MCF 10A (cell line): ENCODE data around the gene KRT37. TPM values are rescaled to one million over a fixed set of nuclear protein-coding genes. Genes with fewer than 3 reads are reported as not detected.

Experiments used
- Bru-seq: library from RNA; stranded (reverse); fragments of 400-500 nt; gene quantifications from one replicate; lab custom pipeline; 2021; lab: Mats Ljungman, UMichigan
- BruChase-seq, 2 experiments: library from RNA; stranded (reverse); fragments of 400-500 nt; gene quantifications; one replicate each; lab custom pipeline; 2021; lab: Mats Ljungman, UMichigan
- BruUV-seq: library from RNA; stranded (reverse); fragments of 400-500 nt; replicated peaks from 2 replicates; lab custom pipeline; 2021; lab: Mats Ljungman, UMichigan
- CTCF ChIA-PET: fragments of 300-600 bp; sonication (Branson Sonifier 250); formaldehyde crosslinking; extraction: SDS; loops from one replicate; lab custom pipeline; 2021; ENCODE audit warnings: antibody characterized with exemption, inconsistent platforms; lab: Yijun Ruan, JAX
- POLR2A ChIA-PET: fragments of 300-600, 350-650 bp; sonication (Branson Sonifier 250); formaldehyde crosslinking; extraction: SDS; loops from one replicate; lab custom pipeline; 2020; ENCODE audit warnings: antibody characterized with exemption, inconsistent platforms; lab: Yijun Ruan, JAX
- DNase-seq: peaks from one replicate; pipeline ENCODE4 v3.0.0-alpha.2; 2018; ENCODE audit not compliant: unreplicated experiment
- H3K27ac Mint-ChIP-seq: one replicate; pipeline ENCODE4 v1.8.0; 2022; ENCODE audit warnings: mild to moderate bottlenecking, low read depth, mixed read lengths; ENCODE audit not compliant: unreplicated experiment
- H3K27me3 Mint-ChIP-seq: one replicate; pipeline ENCODE4 v1.8.0; 2022; ENCODE audit warnings: mixed read lengths; ENCODE audit not compliant: insufficient read depth, unreplicated experiment
- H3K36me3 Mint-ChIP-seq: one replicate; pipeline ENCODE4 v1.8.0; 2022; ENCODE audit warnings: mild to moderate bottlenecking, moderate library complexity, mixed read lengths; ENCODE audit not compliant: insufficient read depth, unreplicated experiment
- H3K4me1 Mint-ChIP-seq: one replicate; pipeline ENCODE4 v1.8.0; 2022; ENCODE audit warnings: mixed read lengths; ENCODE audit not compliant: insufficient read depth, unreplicated experiment
- H3K4me3 Mint-ChIP-seq: one replicate; pipeline ENCODE4 v1.8.0; 2022; ENCODE audit warnings: mild to moderate bottlenecking, moderate library complexity, mixed read lengths; ENCODE audit not compliant: unreplicated experiment
- H3K9me3 Mint-ChIP-seq: one replicate; pipeline ENCODE4 v1.8.0; 2022; ENCODE audit warnings: mixed read lengths; ENCODE audit not compliant: unreplicated experiment
- CTCF ChIP-seq: fragments of 200-600 bp; IDR thresholded peaks from one replicate; pipeline ENCODE4 v1.8.0; 2022; ENCODE audit warnings: antibody characterized with exemption, mild to moderate bottlenecking; ENCODE audit not compliant: unreplicated experiment
- intact Hi-C: fragments of 100-400 bp; cut with micrococcal nuclease; formaldehyde crosslinking; loops from 2 replicates; pipeline ENCODE4 v1.14.1; 2022
- long read RNA-seq: library from polyadenylated mRNA; stranded (forward); transcript quantifications from one replicate; pipeline ENCODE4 v2.0.0, GENCODE V29; 2022
- total RNA-seq: library from RNA; stranded (reverse); gene quantifications from 2 replicates; pipeline ENCODE4 v1.2.3, GENCODE V29; 2022

The KRT37 gene
- total RNA-seq (not detected in 2 replicates), Bru-seq, nascent RNA (not detected), BruChase-seq, experiment 1, labeled RNA remaining after a 6-hour chase (percentile 13 among the genes with signal in this experiment), BruChase-seq, experiment 2, labeled RNA remaining after a 2-hour chase (not detected)
- long read RNA-seq: 0 reads

GRCh38 chr17:41424111-41424635 is at the start of gene KRT37:
Gene KRT37 (minus strand): TSS chr17:41424585. CDS start chr17:41424523, 62 bp downstream.
- Mint-ChIP-seq H3K27ac (no peak within 1 kb of the TSS), H3K36me3 (no peaks in the 10 kb centered on the region), H3K4me3 (no peak within 1 kb of the TSS), H3K27me3 (no peaks in the 10 kb centered on the region), H3K4me1 (peaks cover 22% of the 10 kb centered on the region), H3K9me3 (no peaks in the 10 kb centered on the region)
- intact Hi-C loops: no loop called here
- POLR2A ChIA-PET: no interaction called here
- no TSS peak for BruUV-seq
- no peak for TF ChIP-seq CTCF
- DNase-seq: no peak
- CTCF ChIA-PET: interaction anchor here (0.6 kb wide), 2 partner anchors 100 to 824 kb away, joined by 3 read pairs; no protein-coding TSS in a partner anchor

- no peak for DNase-seq
- Mint-ChIP-seq H3K27ac (no peak overlapping the region), H3K27me3 (peaks cover 24% of the 10 kb centered on the region), H3K4me3 (no peak overlapping the region), H3K4me1 (peaks cover 9% of the 10 kb centered on the region), H3K36me3 (no peaks in the 10 kb centered on the region), H3K9me3 (no peaks in the 10 kb centered on the region)
- intact Hi-C loops: no loop called here
- POLR2A ChIA-PET: interaction anchor here (1.2 kb wide), 1 partner anchor 12 kb away, joined by 3 read pairs; no protein-coding TSS in a partner anchor
- no peak for TF ChIP-seq CTCF
- CTCF ChIA-PET: interaction anchor here (0.6 to 0.7 kb wide), 2 partner anchors 15 to 28 kb away, joined by 3 to 4 read pairs; no protein-coding TSS in a partner anchor
- BruUV-seq: no TSS peak
These were observed 44.0 kb upstream of the KRT37 start for GRCh38 chr17:41468346-41468745.

- Mint-ChIP-seq H3K4me1 (peaks cover 9% of the 10 kb centered on the region), H3K9me3 (no peaks in the 10 kb centered on the region), H3K36me3 (no peaks in the 10 kb centered on the region), H3K27ac (no peak overlapping the region), H3K4me3 (no peak overlapping the region), H3K27me3 (peaks cover 17% of the 10 kb centered on the region)
- ChIA-PET POLR2A (interaction anchor here (1.2 kb wide), 1 partner anchor 13 kb away, joined by 3 read pairs; no protein-coding TSS in a partner anchor), CTCF (no interaction called here)
- DNase-seq: peak; percentile 26
- BruUV-seq: no TSS peak
- intact Hi-C loops: no loop called here
- no peak for TF ChIP-seq CTCF
These were observed 43.2 kb upstream of the KRT37 start for GRCh38 chr17:41467561-41467960.

- H3K9me3 Mint-ChIP-seq: no peaks in the 10 kb centered on the region
- POLR2A ChIA-PET: interaction anchor here (1.4 kb wide), 1 partner anchor 326 kb away, joined by 3 read pairs; the partner anchor contains the start of gene KRTAP4-6
- CTCF ChIA-PET: interaction anchor here (1.4 kb wide), 1 partner anchor 29 kb away, joined by 5 read pairs; no protein-coding TSS in a partner anchor
These were observed 42.6 kb upstream of the KRT37 start, which contains the start of gene KRT32 for GRCh38 chr17:41466988-41467387. Gene KRT32 (minus strand): TSS chr17:41467386. CDS start chr17:41467325, 61 bp downstream.

More at GRCh38 chr17:41466988-41467387, 42.6 kb upstream of the KRT37 start, which contains the start of gene KRT32:
- no peak for DNase-seq
- Mint-ChIP-seq H3K4me3 (no peak within 1 kb of the TSS), H3K27ac (no peak within 1 kb of the TSS), H3K4me1 (peaks cover 9% of the 10 kb centered on the region), H3K27me3 (peaks cover 12% of the 10 kb centered on the region), H3K36me3 (no peaks in the 10 kb centered on the region)
- no peak for TF ChIP-seq CTCF
- no TSS peak for BruUV-seq
- intact Hi-C loops: no loop called here
